ENCODE data around the gene STIP1. TPM values are rescaled to one million over a fixed set of nuclear protein-coding genes. Genes with fewer than 3 reads are reported as not detected.
"Not testable (repeated sequence)": the region's sequence is repeated elsewhere in the genome, so short reads cannot be mapped to it uniquely, and the experiment has no call there.

The STIP1 gene
- polyA plus RNA-seq, 2 donors: 60.0 to 69.4 TPM

GRCh38 chr11:64157631-64158394 lies 28.2 kb upstream of the STIP1 start:
- peaks cover 0 to 5% of the 10 kb centered on the region in 2 donors for H3K36me3 ChIP-seq (ENCODE audit: control insufficient read depth in 2 of 2, insufficient read depth in 2 of 2, low read length in 1 of 2)
- H3K27me3 ChIP-seq (ENCODE audit: control insufficient read depth in 1 of 2, insufficient read depth in 2 of 2, low read length in 2 of 2): no peaks in the 10 kb centered on the region
- H3K4me1 ChIP-seq (ENCODE audit: control insufficient read depth in 2 of 2, insufficient read depth in 2 of 2, low read length in 1 of 2): peaks cover 0 to 2% of the 10 kb centered on the region in 2 donors
- no peaks in the 10 kb centered on the region for H3K9me3 ChIP-seq (ENCODE audit: control insufficient read depth in 2 of 2, insufficient read depth in 1 of 2, low read depth in 1 of 2, low read length in 1 of 2)
- no peak overlapping the region for H3K27ac ChIP-seq (ENCODE audit: low read depth in 2 of 2, low read length in 1 of 2)
- no peak overlapping the region for H3K4me3 ChIP-seq (ENCODE audit: low read depth in 1 of 2, low read length in 2 of 2)
- 86 to 89% methylated on average over 17 of the region's 17 CpGs for WGBS, 2 donors

- WGBS, 2 donors: 94 to 98% methylated on average over 10 of the region's 10 CpGs
- H3K9me3 ChIP-seq (ENCODE audit: control insufficient read depth in 2 of 2, insufficient read depth in 1 of 2, low read depth in 1 of 2, low read length in 1 of 2): no peaks in the 10 kb centered on the region
- H3K4me3 ChIP-seq (ENCODE audit: low read depth in 1 of 2, low read length in 2 of 2): no peak overlapping the region
- peaks cover 0 to 5% of the 10 kb centered on the region in 2 donors for H3K36me3 ChIP-seq (ENCODE audit: control insufficient read depth in 2 of 2, insufficient read depth in 2 of 2, low read length in 1 of 2)
- H3K27me3 ChIP-seq (ENCODE audit: control insufficient read depth in 1 of 2, insufficient read depth in 2 of 2, low read length in 2 of 2): no peaks in the 10 kb centered on the region
- H3K4me1 ChIP-seq (ENCODE audit: control insufficient read depth in 2 of 2, insufficient read depth in 2 of 2, low read length in 1 of 2): peaks cover 0 to 7% of the 10 kb centered on the region in 2 donors
- no peak overlapping the region for H3K27ac ChIP-seq (ENCODE audit: low read depth in 2 of 2, low read length in 1 of 2)
These were observed 24.9 kb upstream of the STIP1 start for GRCh38 chr11:64161037-64161436.

- not testable (repeated sequence) for H3K4me3 ChIP-seq (ENCODE audit: low read depth in 1 of 2, low read length in 2 of 2); H3K27ac ChIP-seq (ENCODE audit: low read depth in 2 of 2, low read length in 1 of 2); H3K27me3 ChIP-seq (ENCODE audit: control insufficient read depth in 1 of 2, insufficient read depth in 2 of 2, low read length in 2 of 2); H3K9me3 ChIP-seq (ENCODE audit: control insufficient read depth in 2 of 2, insufficient read depth in 1 of 2, low read depth in 1 of 2, low read length in 1 of 2); H3K36me3 ChIP-seq (ENCODE audit: control insufficient read depth in 2 of 2, insufficient read depth in 2 of 2, low read length in 1 of 2); H3K4me1 ChIP-seq (ENCODE audit: control insufficient read depth in 2 of 2, insufficient read depth in 2 of 2, low read length in 1 of 2)
- WGBS, 2 donors: 89 to 95% methylated on average over 16 of the region's 16 CpGs
These were observed 23.2 kb upstream of the STIP1 start for GRCh38 chr11:64162769-64163168.

GRCh38 chr11:64163951-64164350 lies 22.0 kb upstream of the STIP1 start:
- Histone ChIP-seq H3K27ac (ENCODE audit: low read depth in 2 of 2, low read length in 1 of 2) (no peak overlapping the region), H3K36me3 (ENCODE audit: control insufficient read depth in 2 of 2, insufficient read depth in 2 of 2, low read length in 1 of 2) (no peaks in the 10 kb centered on the region), H3K27me3 (ENCODE audit: control insufficient read depth in 1 of 2, insufficient read depth in 2 of 2, low read length in 2 of 2) (no peaks in the 10 kb centered on the region), H3K9me3 (ENCODE audit: control insufficient read depth in 2 of 2, insufficient read depth in 1 of 2, low read depth in 1 of 2, low read length in 1 of 2) (no peaks in the 10 kb centered on the region), H3K4me3 (ENCODE audit: low read depth in 1 of 2, low read length in 2 of 2) (no peak overlapping the region), H3K4me1 (ENCODE audit: control insufficient read depth in 2 of 2, insufficient read depth in 2 of 2, low read length in 1 of 2) (peaks cover 0 to 7% of the 10 kb centered on the region in 2 donors)
- 93 to 94% methylated on average over 5 of the region's 5 CpGs for WGBS, 2 donors

- H3K4me1 ChIP-seq (ENCODE audit: control insufficient read depth in 2 of 2, insufficient read depth in 2 of 2, low read length in 1 of 2): peaks cover 0 to 7% of the 10 kb centered on the region in 2 donors
- no peaks in the 10 kb centered on the region for H3K9me3 ChIP-seq (ENCODE audit: control insufficient read depth in 2 of 2, insufficient read depth in 1 of 2, low read depth in 1 of 2, low read length in 1 of 2)
- 49% methylated on average over 20 of the region's 20 CpGs for WGBS, 2 donors
- H3K4me3 ChIP-seq (ENCODE audit: low read depth in 1 of 2, low read length in 2 of 2): peak overlapping the region; percentile 71 to 72
- no peaks in the 10 kb centered on the region for H3K27me3 ChIP-seq (ENCODE audit: control insufficient read depth in 1 of 2, insufficient read depth in 2 of 2, low read length in 2 of 2)
- peak overlapping the region in 1 of 2 donors; percentile 94 for H3K27ac ChIP-seq (ENCODE audit: low read depth in 2 of 2, low read length in 1 of 2)
- H3K36me3 ChIP-seq (ENCODE audit: control insufficient read depth in 2 of 2, insufficient read depth in 2 of 2, low read length in 1 of 2): no peaks in the 10 kb centered on the region
These were observed 21.3 kb upstream of the STIP1 start for GRCh38 chr11:64164392-64165312.

- Histone ChIP-seq H3K27me3 (ENCODE audit: control insufficient read depth in 1 of 2, insufficient read depth in 2 of 2, low read length in 2 of 2) (no peaks in the 10 kb centered on the region), H3K4me1 (ENCODE audit: control insufficient read depth in 2 of 2, insufficient read depth in 2 of 2, low read length in 1 of 2) (peaks cover 0 to 7% of the 10 kb centered on the region in 2 donors), H3K27ac (ENCODE audit: low read depth in 2 of 2, low read length in 1 of 2) (peak overlapping the region; percentile 93 to 94), H3K4me3 (ENCODE audit: low read depth in 1 of 2, low read length in 2 of 2) (peak overlapping the region; percentile 71 to 72), H3K36me3 (ENCODE audit: control insufficient read depth in 2 of 2, insufficient read depth in 2 of 2, low read length in 1 of 2) (no peaks in the 10 kb centered on the region), H3K9me3 (ENCODE audit: control insufficient read depth in 2 of 2, insufficient read depth in 1 of 2, low read depth in 1 of 2, low read length in 1 of 2) (no peaks in the 10 kb centered on the region)
- 1 to 2% methylated on average over 32 of the region's 32 CpGs for WGBS, 2 donors
These were observed 20.5 kb upstream of the STIP1 start for GRCh38 chr11:64165481-64165841.

GRCh38 chr11:64165842-64166635 lies 19.9 kb upstream of the STIP1 start, which contains the start of gene MACROD1:
Gene MACROD1, minus strand, starts transcription at chr11:64166113. Its CDS starts 119 bp downstream, at chr11:64165994.
- Histone ChIP-seq H3K4me3 (ENCODE audit: low read depth in 1 of 2, low read length in 2 of 2) (peak within 1 kb of the TSS; percentile 71 to 72), H3K27me3 (ENCODE audit: control insufficient read depth in 1 of 2, insufficient read depth in 2 of 2, low read length in 2 of 2) (no peaks in the 10 kb centered on the region), H3K4me1 (ENCODE audit: control insufficient read depth in 2 of 2, insufficient read depth in 2 of 2, low read length in 1 of 2) (peaks cover 0 to 7% of the 10 kb centered on the region in 2 donors), H3K36me3 (ENCODE audit: control insufficient read depth in 2 of 2, insufficient read depth in 2 of 2, low read length in 1 of 2) (no peaks in the 10 kb centered on the region), H3K27ac (ENCODE audit: low read depth in 2 of 2, low read length in 1 of 2) (peak within 1 kb of the TSS; percentile 93 to 94), H3K9me3 (ENCODE audit: control insufficient read depth in 2 of 2, insufficient read depth in 1 of 2, low read depth in 1 of 2, low read length in 1 of 2) (no peaks in the 10 kb centered on the region)
- 0 to 1% methylated on average over 75 to 92 of the region's 92 CpGs for WGBS, 2 donors

- Histone ChIP-seq H3K27me3 (ENCODE audit: control insufficient read depth in 1 of 2, insufficient read depth in 2 of 2, low read length in 2 of 2) (no peaks in the 10 kb centered on the region), H3K36me3 (ENCODE audit: control insufficient read depth in 2 of 2, insufficient read depth in 2 of 2, low read length in 1 of 2) (no peaks in the 10 kb centered on the region), H3K27ac (ENCODE audit: low read depth in 2 of 2, low read length in 1 of 2) (no peak overlapping the region), H3K9me3 (ENCODE audit: control insufficient read depth in 2 of 2, insufficient read depth in 1 of 2, low read depth in 1 of 2, low read length in 1 of 2) (peaks cover 0 to 2% of the 10 kb centered on the region in 2 donors), H3K4me3 (ENCODE audit: low read depth in 1 of 2, low read length in 2 of 2) (no peak overlapping the region), H3K4me1 (ENCODE audit: control insufficient read depth in 2 of 2, insufficient read depth in 2 of 2, low read length in 1 of 2) (peaks cover 0 to 2% of the 10 kb centered on the region in 2 donors)
- whole genome bisulfite sequencing, 2 donors: 89 to 93% methylated on average over 4 of the region's 4 CpGs
These were observed 15.6 kb upstream of the STIP1 start for GRCh38 chr11:64170419-64170818.

Data from esophagus (tissue), 2 donors.